MG63 (cell line): ENCODE measurements around the gene PLEKHN1. TPM values are rescaled to one million over a fixed set of nuclear protein-coding genes. Genes with fewer than 3 reads are reported as not detected.

Source experiments
- DNase-seq: peaks from one replicate; pipeline ENCODE4 v3.0.0-alpha.2; 2020
- H3K27me3 ChIP-seq: fragments of 250-450 bp; sonication (Bioruptor Pico); 2 replicates; pipeline ENCODE4 v1.5.1; 2020; ENCODE audit warnings: mild to moderate bottlenecking, moderate library complexity
- H3K36me3 ChIP-seq: fragments of 250-450 bp; sonication (Bioruptor Pico); 2 replicates; pipeline ENCODE4 v1.5.1; 2020; ENCODE audit warnings: mild to moderate bottlenecking, moderate library complexity
- H3K4me3 ChIP-seq: fragments of 250-450 bp; sonication (Bioruptor Pico); 2 replicates; pipeline ENCODE4 v1.5.1; 2020; ENCODE audit warnings: mild to moderate bottlenecking, moderate library complexity
- H3K9me3 ChIP-seq: fragments of 250-450 bp; sonication (Bioruptor Pico); 2 replicates; pipeline ENCODE4 v1.5.1; 2020; ENCODE audit warnings: mild to moderate bottlenecking, moderate library complexity
- total RNA-seq: library from RNA; depleted of rRNA; stranded (reverse); fragments of >200 nt; shearing (Covaris generic); gene quantifications from 2 replicates; pipeline ENCODE4 v1.2.3, GENCODE V29; 2014; ENCODE audit warnings: low replicate concordance

PLEKHN1 gene
- total RNA-seq, 1 experiment from 2014 or later = 0.56 TPM

DNA sequence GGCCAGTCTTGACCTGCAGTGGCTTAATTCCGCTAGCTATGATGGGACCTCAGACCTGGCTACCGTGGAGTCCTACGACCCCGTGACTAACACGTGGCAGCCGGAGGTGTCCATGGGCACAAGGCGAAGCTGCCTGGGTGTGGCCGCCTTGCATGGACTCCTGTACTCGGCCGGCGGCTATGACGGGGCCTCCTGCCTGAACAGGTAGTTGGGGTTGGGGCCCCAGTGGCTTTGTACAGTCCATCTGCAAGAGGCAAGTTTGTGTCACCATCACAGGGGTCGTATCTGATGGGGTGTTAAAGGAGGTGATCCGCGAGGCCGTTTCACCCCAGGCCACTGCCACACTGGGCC lies 3.0 kb upstream of the PLEKHN1 start:
- Histone ChIP-seq H3K36me3 (peaks cover 10% of the 10 kb centered on the region), H3K27me3 (no peaks in the 10 kb centered on the region), H3K9me3 (no peaks in the 10 kb centered on the region), H3K4me3 (no peak overlapping the region)
- no peak for DNase-seq

DNA sequence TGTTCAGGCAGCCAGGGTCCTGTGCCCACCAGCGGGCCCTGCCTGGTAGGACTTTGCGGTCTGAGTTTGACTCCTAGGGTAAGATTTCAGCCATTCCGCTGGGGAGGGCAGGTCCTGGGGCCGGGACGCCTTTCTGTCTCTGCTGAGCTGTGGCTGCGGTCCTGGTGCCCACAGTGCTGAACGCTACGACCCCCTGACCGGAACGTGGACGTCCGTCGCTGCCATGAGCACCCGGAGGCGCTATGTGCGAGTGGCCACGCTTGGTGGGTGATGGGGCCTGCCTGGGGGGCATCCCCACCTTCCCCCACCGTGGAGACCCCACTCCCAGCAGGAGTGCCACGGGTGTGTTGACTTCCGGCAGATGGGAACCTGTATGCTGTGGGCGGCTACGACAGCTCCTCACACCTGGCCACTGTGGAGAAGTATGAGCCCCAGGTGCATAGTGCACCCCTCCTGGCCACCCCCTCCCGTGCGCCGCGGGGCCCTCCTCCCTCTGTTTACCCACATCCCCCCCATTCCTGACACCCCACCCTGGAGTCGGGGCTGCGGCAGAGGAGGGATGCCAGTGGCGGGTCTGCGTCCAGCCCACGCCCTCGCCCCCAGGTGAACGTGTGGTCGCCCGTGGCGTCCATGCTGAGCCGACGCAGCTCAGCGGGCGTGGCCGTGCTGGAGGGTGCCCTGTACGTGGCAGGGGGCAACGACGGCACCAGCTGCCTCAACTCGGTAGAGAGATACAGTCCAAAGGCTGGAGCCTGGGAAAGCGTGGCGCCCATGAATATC lies 2.3 kb upstream of the PLEKHN1 start:
- H3K9me3 ChIP-seq = no peaks in the 10 kb centered on the region
- peaks cover 4% of the 10 kb centered on the region for H3K36me3 ChIP-seq
- no peak overlapping the region for H3K4me3 ChIP-seq
- H3K27me3 ChIP-seq = no peaks in the 10 kb centered on the region
- DNase-seq = no peak

DNA sequence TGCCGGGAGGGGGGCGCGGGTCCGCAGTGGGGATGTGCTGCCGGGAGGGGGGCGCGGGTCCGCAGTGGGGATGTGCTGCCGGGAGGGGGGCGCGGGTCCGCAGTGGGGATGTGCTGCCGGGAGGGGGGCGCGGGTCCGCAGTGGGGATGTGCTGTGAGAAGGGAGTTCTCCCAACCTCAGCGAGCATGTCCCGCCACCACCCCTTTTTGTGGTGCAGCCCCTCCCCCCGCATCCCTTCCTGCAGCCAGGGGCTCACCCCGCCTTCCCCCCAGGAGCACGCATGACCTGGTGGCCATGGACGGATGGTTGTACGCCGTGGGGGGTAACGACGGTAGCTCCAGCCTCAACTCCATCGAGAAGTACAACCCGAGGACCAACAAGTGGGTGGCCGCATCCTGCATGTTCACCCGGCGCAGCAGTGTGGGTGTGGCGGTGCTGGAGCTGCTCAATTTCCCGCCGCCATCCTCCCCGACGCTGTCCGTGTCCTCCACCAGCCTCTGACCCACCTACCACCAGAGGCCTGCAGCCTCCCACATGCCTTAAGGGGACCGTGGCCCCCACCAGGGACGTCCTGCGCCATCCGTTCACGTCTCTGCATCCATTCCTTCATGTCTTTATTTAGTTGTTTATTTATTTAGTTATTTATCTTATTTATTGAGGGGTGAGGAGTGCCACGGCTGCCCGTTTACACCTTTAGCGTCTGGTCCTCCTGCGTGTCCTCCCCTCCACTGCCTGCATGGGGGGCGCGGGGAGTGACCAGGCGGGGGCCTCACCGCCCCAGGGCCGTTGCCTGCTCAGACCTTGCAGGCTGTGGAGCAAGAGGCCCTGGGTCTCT lies 1.4 kb upstream of the PLEKHN1 start:
- H3K36me3 ChIP-seq = peaks cover 3% of the 10 kb centered on the region
- DNase-seq = no peak
- no peak overlapping the region for H3K4me3 ChIP-seq
- H3K9me3 ChIP-seq = no peaks in the 10 kb centered on the region
- H3K27me3 ChIP-seq = no peaks in the 10 kb centered on the region

DNA sequence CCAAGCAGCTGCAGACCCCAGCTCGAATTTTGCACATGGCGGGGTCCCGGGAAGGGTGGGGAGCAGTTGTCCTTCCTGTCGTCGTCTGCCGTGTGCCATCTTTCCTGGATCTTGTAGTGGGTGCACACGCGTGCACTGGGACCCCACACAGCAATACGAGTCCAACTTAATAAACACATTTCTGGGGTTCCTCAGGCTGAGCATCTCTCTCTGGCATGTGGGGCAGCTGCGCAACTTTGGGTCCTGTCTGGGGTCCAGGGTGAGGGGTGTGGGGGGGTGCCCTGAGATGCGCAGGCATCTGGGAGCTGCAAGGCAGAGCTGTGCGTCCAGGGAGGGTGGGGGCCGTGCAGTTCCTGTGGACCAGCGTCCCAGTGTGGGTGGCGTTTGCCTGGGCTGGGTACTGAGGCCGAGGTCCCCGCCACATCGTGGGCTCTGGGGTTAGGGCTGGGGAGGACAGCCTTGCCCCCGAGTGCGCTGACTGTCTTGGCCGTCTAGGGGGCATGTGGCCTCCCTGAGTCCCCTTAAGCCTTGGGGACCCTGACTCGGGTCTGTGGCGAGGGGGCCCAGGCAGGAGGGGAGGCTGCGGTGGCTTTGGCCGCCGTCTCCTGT lies 652 bp upstream of the PLEKHN1 start:
- Histone ChIP-seq H3K9me3 (no peaks in the 10 kb centered on the region), H3K4me3 (peak overlapping the region; percentile 63)
- DNase-seq = no peak

DNA sequence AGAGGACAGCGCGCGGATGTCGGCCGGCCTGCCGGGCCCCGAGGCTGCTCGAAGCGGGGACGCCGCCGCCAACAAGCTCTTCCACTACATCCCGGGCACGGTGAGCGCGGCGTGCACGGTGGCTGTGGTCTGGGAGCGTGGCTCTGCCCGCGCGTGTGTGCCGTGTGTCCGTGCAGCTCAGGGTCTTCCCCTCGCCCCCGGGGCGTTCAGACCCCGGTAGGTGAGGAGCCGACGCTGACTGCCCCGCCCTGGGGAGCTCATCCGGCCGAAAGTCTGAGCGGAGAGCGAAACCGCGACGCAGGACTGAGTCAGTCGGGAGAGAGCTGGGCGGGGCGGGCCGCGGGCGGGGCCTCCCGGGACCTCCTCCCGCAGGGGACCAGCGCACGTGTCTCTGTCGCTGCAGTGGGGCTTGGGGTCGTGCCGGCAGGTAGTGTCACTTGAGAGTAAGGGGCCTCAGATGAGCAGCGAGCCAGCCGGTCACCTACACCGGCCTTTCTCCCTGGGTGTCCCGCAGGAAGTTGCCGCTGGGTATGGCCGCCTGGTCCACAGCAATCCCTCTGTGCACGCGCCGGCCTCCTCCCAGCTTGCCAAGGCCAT lies 520 bp downstream of the PLEKHN1 start:
- H3K36me3 ChIP-seq = peaks cover 3% of the 10 kb centered on the region
- no peaks in the 10 kb centered on the region for H3K9me3 ChIP-seq
- H3K27me3 ChIP-seq = no peaks in the 10 kb centered on the region
- DNase-seq = peak; percentile 85
- peak overlapping the region; percentile 63 for H3K4me3 ChIP-seq

More for the DNA sequence above, 652 bp upstream of the PLEKHN1 start:
- Histone ChIP-seq H3K27me3 (no peaks in the 10 kb centered on the region), H3K36me3 (peaks cover 3% of the 10 kb centered on the region)

DNA sequence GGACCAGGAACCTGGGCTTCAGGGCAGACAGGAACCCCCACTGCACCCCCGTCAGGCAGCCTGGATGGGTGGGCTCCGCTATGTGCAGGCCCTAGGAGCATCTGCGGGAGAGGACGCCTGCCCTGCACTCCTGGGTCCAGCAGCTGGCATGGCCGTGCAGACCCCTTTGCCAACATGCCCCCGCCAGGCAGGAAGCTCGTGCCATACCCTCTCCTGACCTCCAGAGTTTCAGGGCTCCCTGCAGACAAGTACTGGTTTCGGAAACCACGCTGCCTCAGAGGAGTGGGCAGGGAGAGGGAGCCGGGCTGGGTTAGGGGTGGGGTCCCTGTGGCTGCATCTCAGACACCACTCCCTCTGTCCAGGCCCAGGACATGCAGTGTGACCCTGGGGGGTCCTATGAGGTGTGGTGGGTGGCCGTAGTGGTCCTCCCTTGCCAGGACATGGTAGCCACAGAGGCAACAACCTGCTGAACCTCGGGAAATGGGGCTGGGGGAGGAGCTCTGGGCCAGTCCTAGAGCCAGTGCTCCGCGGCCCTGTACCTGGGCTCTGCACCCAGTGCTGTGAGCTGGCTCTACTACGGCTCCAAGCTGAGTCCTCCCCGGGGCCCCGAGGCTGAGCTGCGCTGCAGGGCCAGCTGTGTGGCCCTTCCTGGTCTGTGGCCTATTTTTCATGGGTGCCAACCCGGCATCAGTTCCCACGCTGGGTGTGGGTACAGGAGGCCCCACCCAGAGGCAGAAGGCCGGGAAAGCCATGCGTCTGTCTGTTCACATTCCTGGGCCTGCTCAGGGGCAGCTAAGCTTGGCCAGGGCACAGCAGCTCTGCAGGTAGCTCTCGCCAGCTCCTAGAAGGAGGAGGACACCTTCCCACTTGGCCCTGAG lies 1.4 kb downstream of the PLEKHN1 start:
- H3K27me3 ChIP-seq = no peaks in the 10 kb centered on the region
- H3K9me3 ChIP-seq = no peaks in the 10 kb centered on the region
- DNase-seq = no peak

DNA sequence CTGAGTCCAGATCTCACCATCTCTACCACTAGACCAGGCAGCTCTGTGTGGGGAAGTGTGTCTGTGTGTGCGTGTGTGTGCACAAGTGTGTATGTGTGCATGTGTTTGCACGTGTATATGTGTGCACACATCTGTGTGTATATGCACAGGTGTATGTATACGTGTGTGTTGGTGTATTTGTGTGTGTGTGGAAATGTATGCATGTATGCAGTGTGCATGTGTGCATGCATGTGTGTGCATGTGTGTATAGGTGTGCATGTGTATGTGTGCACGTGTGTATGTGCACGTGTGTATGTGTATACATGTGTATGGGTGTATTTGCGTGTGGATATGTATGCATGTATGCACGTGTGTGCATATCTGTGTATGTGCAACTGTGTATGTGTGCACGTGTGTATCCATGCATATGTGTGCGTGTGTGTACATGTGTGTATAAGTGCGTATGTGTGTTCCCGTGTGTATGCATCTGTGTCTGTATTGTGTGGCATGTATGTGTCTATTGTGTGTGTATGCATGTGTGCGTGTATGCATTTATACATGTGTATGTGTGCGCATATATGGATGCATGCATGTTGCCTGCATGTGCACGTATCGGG lies 3.1 kb downstream of the PLEKHN1 start:
- Histone ChIP-seq H3K4me3 (no peak overlapping the region), H3K36me3 (no peaks in the 10 kb centered on the region; the same call in 1 of the 2 replicates), H3K9me3 (no peaks in the 10 kb centered on the region), H3K27me3 (no peaks in the 10 kb centered on the region)
- no peak for DNase-seq

More for the DNA sequence above, 1.4 kb downstream of the PLEKHN1 start:
- no peak overlapping the region for H3K4me3 ChIP-seq
- H3K36me3 ChIP-seq = peaks cover 3% of the 10 kb centered on the region

DNA sequence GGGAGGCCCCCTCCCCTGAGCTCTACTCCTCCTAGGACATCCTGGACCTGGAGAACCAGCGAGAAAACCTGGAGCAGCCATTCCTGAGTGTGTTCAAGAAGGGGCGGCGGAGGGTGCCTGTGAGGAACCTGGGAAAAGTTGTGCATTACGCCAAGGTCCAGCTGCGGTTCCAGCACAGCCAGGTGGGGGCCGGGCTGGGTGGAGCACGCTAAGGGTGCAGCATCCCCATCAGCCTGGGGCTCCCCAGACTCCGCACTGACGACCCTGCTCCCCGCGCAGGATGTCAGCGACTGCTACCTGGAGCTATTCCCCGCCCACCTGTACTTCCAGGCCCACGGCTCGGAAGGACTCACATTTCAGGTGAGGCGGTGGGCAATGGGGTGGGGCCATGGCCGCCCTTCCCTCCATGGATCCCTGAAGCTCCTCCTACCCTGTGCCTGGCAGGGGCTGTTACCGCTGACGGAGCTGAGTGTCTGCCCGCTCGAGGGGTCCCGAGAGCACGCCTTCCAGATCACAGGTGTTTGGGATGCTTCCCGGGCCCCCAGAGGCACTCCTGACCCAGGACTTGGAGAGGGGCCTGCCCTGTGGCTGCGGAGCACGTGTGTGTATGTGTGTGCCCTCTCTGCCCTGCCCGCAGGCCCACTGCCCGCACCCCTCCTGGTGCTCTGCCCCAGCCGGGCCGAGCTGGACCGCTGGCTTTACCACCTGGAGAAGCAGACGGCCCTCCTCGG lies 4.1 kb downstream of the PLEKHN1 start:
- H3K36me3 ChIP-seq = no peaks in the 10 kb centered on the region; the same call in 1 of the 2 replicates
- H3K27me3 ChIP-seq = no peaks in the 10 kb centered on the region
- H3K4me3 ChIP-seq = no peak overlapping the region
- no peak for DNase-seq
- no peaks in the 10 kb centered on the region for H3K9me3 ChIP-seq

DNA sequence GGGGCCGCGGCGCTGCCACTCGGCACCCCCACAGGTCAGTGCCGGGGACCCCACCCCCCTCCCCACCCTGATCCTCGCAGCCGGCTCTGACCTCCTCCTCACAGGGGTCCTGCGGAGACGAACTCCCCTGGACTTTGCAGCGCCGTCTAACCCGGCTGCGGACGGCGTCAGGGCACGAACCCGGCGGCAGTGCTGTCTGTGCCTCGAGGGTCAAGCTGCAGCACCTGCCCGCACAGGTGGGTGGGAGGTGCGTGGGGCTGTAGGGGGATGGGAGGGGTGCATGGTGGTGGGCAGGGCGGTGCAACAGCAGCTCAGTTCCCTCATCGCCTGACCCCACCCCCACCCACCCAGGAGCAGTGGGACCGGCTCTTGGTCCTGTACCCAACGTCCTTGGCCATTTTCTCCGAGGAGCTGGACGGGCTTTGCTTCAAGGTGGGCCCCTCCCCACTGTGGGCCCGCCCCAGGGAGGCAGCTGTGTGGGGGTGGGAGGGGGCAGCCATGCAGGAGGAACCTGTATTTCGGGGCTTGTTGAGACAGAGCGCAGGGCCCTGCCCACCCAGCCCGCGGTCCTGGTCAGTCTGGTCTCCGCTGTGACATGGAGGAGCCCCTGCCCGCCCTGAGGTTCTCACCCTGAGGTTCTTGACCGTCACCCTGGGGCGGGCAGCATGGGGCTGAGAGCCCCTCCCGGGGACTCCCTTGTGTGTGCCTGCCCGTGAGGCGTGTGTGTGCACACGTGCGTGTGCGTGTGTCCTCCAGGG lies 4.9 kb downstream of the PLEKHN1 start:
- DNase-seq = no peak
- Histone ChIP-seq H3K4me3 (no peak overlapping the region), H3K9me3 (no peaks in the 10 kb centered on the region), H3K27me3 (no peaks in the 10 kb centered on the region), H3K36me3 (no peaks in the 10 kb centered on the region)

DNA sequence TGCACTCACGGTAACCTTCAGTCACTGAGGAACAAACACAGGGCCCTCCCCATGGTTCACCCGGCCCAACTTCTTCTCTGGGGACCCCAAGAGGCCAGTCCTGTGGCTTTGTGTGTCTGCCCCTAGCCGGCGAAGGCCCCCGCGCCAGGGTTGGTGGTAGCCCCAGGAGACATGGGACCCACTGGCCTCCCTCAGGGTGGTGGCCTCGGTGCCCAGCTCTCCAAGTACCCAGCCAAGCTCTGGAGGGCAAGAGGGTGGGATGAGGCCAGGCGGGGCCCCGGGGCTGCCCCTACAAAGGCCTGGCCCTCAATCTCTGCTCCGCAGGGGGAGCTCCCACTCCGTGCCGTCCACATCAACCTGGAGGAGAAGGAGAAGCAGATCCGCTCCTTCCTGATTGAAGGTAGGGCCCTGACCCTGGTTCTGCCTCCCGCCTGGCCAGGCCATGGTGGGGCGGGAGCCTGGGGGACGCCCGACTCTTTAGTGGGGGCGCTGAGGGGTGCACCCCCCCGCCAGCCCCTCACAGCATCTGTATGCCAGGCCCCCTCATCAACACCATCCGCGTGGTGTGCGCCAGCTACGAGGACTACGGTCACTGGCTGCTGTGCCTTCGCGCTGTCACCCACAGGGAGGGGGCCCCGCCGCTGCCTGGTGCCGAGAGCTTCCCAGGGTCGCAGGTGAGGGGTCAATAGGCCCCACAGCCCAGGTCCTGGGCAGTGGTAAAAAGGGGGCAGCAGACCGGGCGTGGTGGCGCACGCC lies 5.6 kb downstream of the PLEKHN1 start:
- DNase-seq = no peak
- Histone ChIP-seq H3K9me3 (no peaks in the 10 kb centered on the region), H3K4me3 (no peak overlapping the region), H3K36me3 (no peaks in the 10 kb centered on the region), H3K27me3 (no peaks in the 10 kb centered on the region)

DNA sequence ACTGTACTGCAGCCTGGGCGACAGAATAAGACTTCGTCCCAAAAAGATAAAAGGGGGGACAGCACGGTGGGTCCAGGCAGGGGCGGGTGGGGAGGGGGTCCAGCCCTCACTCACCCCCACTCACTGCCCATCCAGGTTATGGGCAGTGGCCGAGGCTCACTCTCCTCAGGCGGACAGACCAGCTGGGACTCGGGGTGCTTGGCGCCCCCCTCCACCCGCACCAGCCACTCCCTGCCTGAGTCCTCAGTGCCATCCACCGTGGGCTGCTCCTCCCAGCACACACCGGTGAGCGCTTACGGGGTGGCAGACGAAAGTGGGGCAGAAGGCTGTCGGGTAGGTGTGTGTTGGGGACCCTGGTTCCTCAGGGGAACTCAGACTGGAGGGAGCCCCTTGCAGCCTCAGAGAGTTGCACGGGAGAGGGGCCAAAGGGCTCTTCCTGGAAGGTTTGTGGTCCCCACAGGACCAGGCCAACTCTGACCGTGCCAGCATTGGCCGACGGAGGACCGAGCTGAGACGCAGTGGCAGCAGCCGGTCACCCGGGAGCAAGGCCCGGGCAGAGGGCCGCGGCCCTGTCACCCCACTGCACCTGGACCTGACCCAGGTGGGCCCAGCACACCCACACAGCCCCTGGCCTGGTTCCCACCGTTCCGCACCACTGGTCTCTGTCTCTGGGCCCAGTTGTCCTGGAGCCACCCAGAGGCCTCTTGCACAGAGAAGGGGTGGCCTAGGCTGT lies 6.6 kb downstream of the PLEKHN1 start:
- no peak for DNase-seq
- no peak overlapping the region for H3K4me3 ChIP-seq
- H3K36me3 ChIP-seq = no peaks in the 10 kb centered on the region
- no peaks in the 10 kb centered on the region for H3K27me3 ChIP-seq
- no peaks in the 10 kb centered on the region for H3K9me3 ChIP-seq

DNA sequence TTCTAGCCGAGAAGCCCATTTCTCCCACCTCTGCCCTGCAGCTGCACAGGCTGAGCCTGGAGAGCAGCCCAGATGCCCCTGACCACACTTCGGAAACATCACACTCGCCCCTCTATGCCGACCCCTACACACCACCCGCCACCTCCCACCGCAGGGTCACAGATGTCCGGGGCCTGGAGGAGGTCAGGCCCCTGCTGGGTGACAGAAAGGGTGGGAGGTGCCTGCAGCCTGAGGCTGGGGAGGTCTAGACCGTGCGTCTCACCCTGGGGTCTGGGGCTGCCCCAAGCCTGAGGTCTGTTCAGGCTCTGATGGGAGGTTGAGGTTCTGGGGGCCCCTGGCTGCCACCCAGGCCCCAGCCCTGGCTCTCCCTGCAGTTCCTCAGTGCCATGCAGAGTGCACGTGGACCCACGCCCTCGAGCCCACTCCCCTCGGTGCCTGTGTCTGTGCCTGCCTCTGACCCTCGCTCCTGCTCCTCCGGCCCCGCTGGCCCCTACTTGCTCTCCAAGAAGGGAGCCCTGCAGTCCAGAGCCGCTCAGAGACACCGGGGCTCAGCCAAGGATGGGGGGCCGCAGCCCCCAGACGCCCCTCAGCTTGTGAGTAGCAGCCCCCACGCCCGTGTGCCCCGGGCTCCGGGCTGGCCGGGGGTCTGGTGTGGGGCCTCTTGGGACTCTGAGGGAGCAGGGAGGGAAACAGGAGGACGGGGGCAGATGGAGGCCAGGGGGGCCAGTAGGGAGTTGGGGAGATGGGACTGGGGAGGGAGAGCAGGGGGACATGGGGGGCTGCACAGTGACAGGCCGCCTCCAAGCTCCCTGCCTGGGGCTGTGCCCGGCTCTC lies 7.4 kb downstream of the PLEKHN1 start:
- H3K36me3 ChIP-seq = no peaks in the 10 kb centered on the region
- DNase-seq = no peak
- no peak overlapping the region for H3K4me3 ChIP-seq
- H3K9me3 ChIP-seq = no peaks in the 10 kb centered on the region
- H3K27me3 ChIP-seq = no peaks in the 10 kb centered on the region

DNA sequence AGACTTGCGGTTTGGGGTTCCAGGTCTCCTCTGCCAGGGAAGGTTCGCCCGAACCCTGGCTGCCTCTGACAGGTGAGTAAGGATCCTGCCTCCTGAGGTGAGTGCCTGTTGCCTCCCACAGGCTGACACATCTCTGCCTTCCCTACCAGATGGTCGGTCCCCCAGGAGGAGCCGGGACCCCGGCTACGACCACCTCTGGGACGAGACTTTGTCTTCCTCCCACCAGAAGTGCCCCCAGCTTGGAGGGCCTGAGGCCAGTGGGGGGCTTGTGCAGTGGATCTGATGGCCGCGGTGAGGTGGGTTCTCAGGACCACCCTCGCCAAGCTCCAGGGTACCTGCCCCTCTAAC lies 8.0 kb downstream of the PLEKHN1 start:
- H3K9me3 ChIP-seq = no peaks in the 10 kb centered on the region

More for the DNA sequence above, 8.0 kb downstream of the PLEKHN1 start:
- Histone ChIP-seq H3K4me3 (no peak overlapping the region), H3K27me3 (no peaks in the 10 kb centered on the region), H3K36me3 (no peaks in the 10 kb centered on the region)
- no peak for DNase-seq
